Loucy (cell line): ENCODE measurements around the gene CDK2.

Source experiments
- EZH2phosphoT487 ChIP-seq: fragments of 200-600 bp; IDR thresholded peaks from 2 replicates; pipeline ENCODE4 v1.6.1; 2018; ENCODE audit warnings: antibody characterized with exemption, mild to moderate bottlenecking, moderate library complexity, borderline replicate concordance
- TF ChIP-seq, protein P1 (sequence below): fragments of 200-600 bp; sonication (generic); conservative IDR thresholded peaks from 2 replicates; pipeline ENCODE4 v1.5.1; 2014; ENCODE audit warnings: mild to moderate bottlenecking, antibody characterized with exemption, low read length

DNA sequence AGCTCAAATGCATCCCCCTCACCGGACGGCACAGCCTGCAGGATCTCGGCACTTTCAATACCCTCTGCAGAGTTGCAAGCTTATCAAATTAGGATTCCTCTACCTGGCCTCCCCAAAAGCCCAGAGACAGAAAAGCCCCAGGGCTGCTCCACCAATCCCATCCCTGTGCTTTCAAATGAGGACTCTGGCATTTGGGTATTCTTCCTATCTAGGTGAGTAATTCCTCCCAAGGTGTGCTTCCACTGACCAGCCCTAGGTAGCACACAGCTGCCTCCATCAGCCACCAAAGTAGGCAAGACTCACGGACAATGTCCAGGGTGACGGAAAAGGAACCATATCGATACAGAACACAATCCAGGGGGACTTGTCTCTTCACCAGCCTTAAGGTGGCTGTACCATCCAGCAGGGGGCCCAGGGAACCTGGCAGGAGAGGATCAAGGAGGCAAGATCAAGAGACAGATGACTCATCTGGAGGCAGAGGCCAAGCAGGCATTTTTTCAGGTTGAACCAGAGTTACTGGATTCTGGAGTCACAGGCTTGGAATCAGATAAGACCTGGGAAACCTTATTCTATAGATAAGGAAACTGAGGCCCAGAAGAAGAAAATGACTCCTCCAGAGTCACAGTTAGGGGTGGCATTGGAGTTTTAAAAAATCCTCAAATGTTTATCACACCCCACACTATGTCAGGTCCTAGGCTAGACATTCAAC, 10.7 kb upstream of the CDK2 start:
- TF ChIP-seq, protein P1, sequence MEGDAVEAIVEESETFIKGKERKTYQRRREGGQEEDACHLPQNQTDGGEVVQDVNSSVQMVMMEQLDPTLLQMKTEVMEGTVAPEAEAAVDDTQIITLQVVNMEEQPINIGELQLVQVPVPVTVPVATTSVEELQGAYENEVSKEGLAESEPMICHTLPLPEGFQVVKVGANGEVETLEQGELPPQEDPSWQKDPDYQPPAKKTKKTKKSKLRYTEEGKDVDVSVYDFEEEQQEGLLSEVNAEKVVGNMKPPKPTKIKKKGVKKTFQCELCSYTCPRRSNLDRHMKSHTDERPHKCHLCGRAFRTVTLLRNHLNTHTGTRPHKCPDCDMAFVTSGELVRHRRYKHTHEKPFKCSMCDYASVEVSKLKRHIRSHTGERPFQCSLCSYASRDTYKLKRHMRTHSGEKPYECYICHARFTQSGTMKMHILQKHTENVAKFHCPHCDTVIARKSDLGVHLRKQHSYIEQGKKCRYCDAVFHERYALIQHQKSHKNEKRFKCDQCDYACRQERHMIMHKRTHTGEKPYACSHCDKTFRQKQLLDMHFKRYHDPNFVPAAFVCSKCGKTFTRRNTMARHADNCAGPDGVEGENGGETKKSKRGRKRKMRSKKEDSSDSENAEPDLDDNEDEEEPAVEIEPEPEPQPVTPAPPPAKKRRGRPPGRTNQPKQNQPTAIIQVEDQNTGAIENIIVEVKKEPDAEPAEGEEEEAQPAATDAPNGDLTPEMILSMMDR: peak; percentile 66
- no peak for TF ChIP-seq EZH2phosphoT487
